Measurements from ENCODE around the gene MPST. TPM values are rescaled to one million over a fixed set of nuclear protein-coding genes. Genes with fewer than 3 reads are reported as not detected.

Gene MPST
- total RNA-seq, 2 experiments from 2014 or later = 29.6 to 32.7 TPM

- peaks cover 19% of the 10 kb centered on the region for H3K36me3 Mint-ChIP-seq (ENCODE audit: low read depth)
- H3K4me1 Mint-ChIP-seq = peaks cover 20% of the 10 kb centered on the region
- CTCF ChIA-PET = interaction anchor here (1.4 to 1.7 kb wide), 2 partner anchors 32 to 34 kb away, joined by 3 read pairs; no protein-coding TSS in a partner anchor
- DNase-seq = no peak
- H3K27ac Mint-ChIP-seq = peak overlapping the region; percentile 21
- no peaks in the 10 kb centered on the region for H3K27me3 Mint-ChIP-seq
- no peak overlapping the region for H3K4me3 Mint-ChIP-seq
- no peaks in the 10 kb centered on the region for H3K9me3 Mint-ChIP-seq
- POLR2A ChIA-PET = interaction anchor here (1.1 kb wide), 1 partner anchor 12 kb away, joined by 4 read pairs; no protein-coding TSS in a partner anchor
Observed at GRCh38 chr22:37054056-37054395, 34.5 kb downstream of the MPST start.

- Mint-ChIP-seq H3K36me3 (ENCODE audit: low read depth) (peaks cover 19% of the 10 kb centered on the region), H3K4me3 (no peak overlapping the region), H3K9me3 (no peaks in the 10 kb centered on the region), H3K27ac (no peak overlapping the region), H3K4me1 (peaks cover 24% of the 10 kb centered on the region), H3K27me3 (no peaks in the 10 kb centered on the region)
- DNase-seq = no peak
- POLR2A ChIA-PET = interaction anchor here (1.0 to 1.1 kb wide), 2 partner anchors 11 to 94 kb away, joined by 4 read pairs; no protein-coding TSS in a partner anchor
- CTCF ChIA-PET = interaction anchor here (1.1 to 1.7 kb wide), 5 partner anchors 9 to 77 kb away, joined by 3 to 7 read pairs (median 3); no protein-coding TSS in a partner anchor
Observed at GRCh38 chr22:37054600-37055365, 35.2 kb downstream of the MPST start.

GRCh38 chr22:37056246-37056645 lies 36.7 kb downstream of the MPST start:
- Mint-ChIP-seq H3K27ac (no peak overlapping the region), H3K9me3 (no peaks in the 10 kb centered on the region), H3K27me3 (no peaks in the 10 kb centered on the region), H3K36me3 (ENCODE audit: low read depth) (peaks cover 19% of the 10 kb centered on the region), H3K4me3 (no peak overlapping the region), H3K4me1 (peaks cover 37% of the 10 kb centered on the region)
- POLR2A ChIA-PET = interaction anchor here (0.7 kb wide), 1 partner anchor 8 kb away, joined by 3 read pairs; no protein-coding TSS in a partner anchor
- DNase-seq = no peak
- CTCF ChIA-PET = interaction anchor here (1.2 to 1.6 kb wide), 2 partner anchors 24 to 143 kb away, joined by 3 to 4 read pairs; no protein-coding TSS in a partner anchor

GRCh38 chr22:37057226-37057625 lies 37.7 kb downstream of the MPST start:
- Mint-ChIP-seq H3K27ac (no peak overlapping the region), H3K4me3 (no peak overlapping the region), H3K27me3 (no peaks in the 10 kb centered on the region), H3K9me3 (no peaks in the 10 kb centered on the region), H3K36me3 (ENCODE audit: low read depth) (peaks cover 19% of the 10 kb centered on the region), H3K4me1 (peaks cover 42% of the 10 kb centered on the region)
- CTCF ChIA-PET = no interaction called here
- DNase-seq = no peak
- POLR2A ChIA-PET = no interaction called here

GRCh38 chr22:37057796-37058510 lies 38.4 kb downstream of the MPST start:
- POLR2A ChIA-PET = no interaction called here
- CTCF ChIA-PET = no interaction called here
- Mint-ChIP-seq H3K36me3 (ENCODE audit: low read depth) (peaks cover 19% of the 10 kb centered on the region), H3K4me1 (peaks cover 39% of the 10 kb centered on the region), H3K4me3 (no peak overlapping the region), H3K27ac (no peak overlapping the region), H3K27me3 (no peaks in the 10 kb centered on the region), H3K9me3 (no peaks in the 10 kb centered on the region)
- DNase-seq = no peak

GRCh38 chr22:37058917-37059701 lies 39.6 kb downstream of the MPST start:
- Mint-ChIP-seq H3K36me3 (ENCODE audit: low read depth) (peaks cover 18% of the 10 kb centered on the region), H3K4me3 (no peak overlapping the region), H3K27ac (no peak overlapping the region), H3K27me3 (no peaks in the 10 kb centered on the region), H3K9me3 (no peaks in the 10 kb centered on the region), H3K4me1 (peaks cover 33% of the 10 kb centered on the region)
- DNase-seq = no peak
- ChIA-PET CTCF (no interaction called here), POLR2A (no interaction called here)

GRCh38 chr22:37059876-37060449 lies 40.4 kb downstream of the MPST start:
- Mint-ChIP-seq H3K4me1 (peaks cover 33% of the 10 kb centered on the region), H3K9me3 (no peaks in the 10 kb centered on the region), H3K4me3 (no peak overlapping the region), H3K27ac (peak overlapping the region; percentile 49), H3K36me3 (ENCODE audit: low read depth) (peaks cover 20% of the 10 kb centered on the region), H3K27me3 (no peaks in the 10 kb centered on the region)
- peak; percentile 41 for DNase-seq
- POLR2A ChIA-PET = interaction anchor here (2.2 to 2.9 kb wide), 2 partner anchors 7 to 9 kb away, joined by 5 to 9 read pairs; partner anchors contain the start of gene KCTD17
- CTCF ChIA-PET = interaction anchor here (1.0 kb wide), 1 partner anchor 139 kb away, joined by 4 read pairs; no protein-coding TSS in a partner anchor

GRCh38 chr22:37060801-37061610 lies 41.5 kb downstream of the MPST start:
- ChIA-PET CTCF (interaction anchor here (1.0 to 1.6 kb wide), 4 partner anchors 15 to 138 kb away, joined by 3 to 4 read pairs (median 4); no protein-coding TSS in a partner anchor), POLR2A (interaction anchor here (1.3 to 2.9 kb wide), 3 partner anchors 8 to 88 kb away, joined by 3 to 9 read pairs (median 5); partner anchors contain the start of genes IL2RB and KCTD17)
- peak; percentile 54 for DNase-seq
- Mint-ChIP-seq H3K27ac (peak overlapping the region; percentile 49), H3K9me3 (no peaks in the 10 kb centered on the region), H3K36me3 (ENCODE audit: low read depth) (peaks cover 13% of the 10 kb centered on the region), H3K4me3 (peak overlapping the region; percentile 30), H3K27me3 (no peaks in the 10 kb centered on the region), H3K4me1 (peaks cover 33% of the 10 kb centered on the region)

- CTCF ChIA-PET = interaction anchor here (1.1 to 1.6 kb wide), 3 partner anchors 16 to 18 kb away, joined by 3 to 4 read pairs (median 4); no protein-coding TSS in a partner anchor
- DNase-seq = no peak
- Mint-ChIP-seq H3K4me1 (peaks cover 33% of the 10 kb centered on the region), H3K27me3 (no peaks in the 10 kb centered on the region), H3K27ac (peak overlapping the region; percentile 26), H3K36me3 (ENCODE audit: low read depth) (peaks cover 11% of the 10 kb centered on the region), H3K4me3 (no peak overlapping the region), H3K9me3 (no peaks in the 10 kb centered on the region)
- POLR2A ChIA-PET = interaction anchor here (1.3 to 2.9 kb wide), 3 partner anchors 9 to 88 kb away, joined by 3 to 9 read pairs (median 5); partner anchors contain the start of genes IL2RB and KCTD17
Observed at GRCh38 chr22:37061611-37062375, 42.3 kb downstream of the MPST start.

- no peak overlapping the region for H3K4me3 Mint-ChIP-seq
- H3K27ac Mint-ChIP-seq = no peak overlapping the region
- peaks cover 11% of the 10 kb centered on the region for H3K36me3 Mint-ChIP-seq (ENCODE audit: low read depth)
- CTCF ChIA-PET = no interaction called here
- DNase-seq = no peak
- H3K9me3 Mint-ChIP-seq = no peaks in the 10 kb centered on the region
- peaks cover 33% of the 10 kb centered on the region for H3K4me1 Mint-ChIP-seq
- POLR2A ChIA-PET = interaction anchor here (2.9 kb wide), 1 partner anchor 10 kb away, joined by 9 read pairs; no protein-coding TSS in a partner anchor
- H3K27me3 Mint-ChIP-seq = no peaks in the 10 kb centered on the region
Observed at GRCh38 chr22:37062376-37062675, 42.8 kb downstream of the MPST start.

- no peak overlapping the region for H3K4me3 Mint-ChIP-seq
- DNase-seq = no peak
- H3K4me1 Mint-ChIP-seq = peaks cover 33% of the 10 kb centered on the region
- H3K9me3 Mint-ChIP-seq = no peaks in the 10 kb centered on the region
- CTCF ChIA-PET = no interaction called here
- POLR2A ChIA-PET = interaction anchor here (2.9 kb wide), 1 partner anchor 10 kb away, joined by 9 read pairs; no protein-coding TSS in a partner anchor
- peaks cover 8% of the 10 kb centered on the region for H3K36me3 Mint-ChIP-seq (ENCODE audit: low read depth)
- H3K27ac Mint-ChIP-seq = no peak overlapping the region
- H3K27me3 Mint-ChIP-seq = peaks cover under 1% of the 10 kb centered on the region
Observed at GRCh38 chr22:37062702-37063381, 43.3 kb downstream of the MPST start.

Data from activated CD4-positive, alpha-beta memory T cell treated with anti-CD3 and anti-CD28 coated beads, Interleukin-2, amount 10 ng/mL, durations not matched to agents 7 days and 5 days (primary cell).